ENCODE measurements around the gene NTMT2. TPM values are rescaled to one million over a fixed set of nuclear protein-coding genes. Genes with fewer than 3 reads are reported as not detected.
A peak's percentile ranks its signal among the peaks of the same experiment; 100 is the strongest.

Gene NTMT2
- total and polyA plus RNA-seq, 5 donors from 2014 or later = not detected

DNA sequence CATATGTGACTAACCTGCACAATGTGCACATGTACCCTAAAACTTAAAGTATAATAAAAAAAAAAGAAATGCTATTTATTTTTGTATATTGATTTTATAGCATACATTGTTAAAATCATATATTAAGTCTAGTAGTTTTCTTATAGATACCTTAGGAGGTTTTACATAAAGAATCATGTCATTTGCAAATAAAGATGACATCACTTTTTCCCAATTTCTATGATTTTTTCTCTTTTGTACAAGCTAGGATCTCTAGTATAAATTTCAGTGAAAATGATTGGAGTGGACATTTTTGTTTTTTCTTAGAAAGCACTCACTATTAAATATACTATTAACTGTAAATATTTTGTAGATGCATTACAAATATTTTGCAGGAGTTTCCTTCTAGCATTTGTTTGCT is 20.5 kb upstream of the NTMT2 start:
- no peaks in the 10 kb centered on the region for H3K4me1 ChIP-seq (ENCODE audit: control insufficient read depth, insufficient read depth, low read length, poor library complexity, severe bottlenecking)
- ATAC-seq (ENCODE audit: low read depth in 2 of 2) (no peak), DNase-seq (no peak)
- no peak overlapping the region for H3K4me3 ChIP-seq (ENCODE audit: low read depth, low read length)
- H3K27ac ChIP-seq (ENCODE audit: insufficient read depth, low read length, poor library complexity, severe bottlenecking) = no peak overlapping the region
- no peaks in the 10 kb centered on the region for H3K36me3 Mint-ChIP-seq
- H3K9me3 ChIP-seq (ENCODE audit: control insufficient read depth in 2 of 2, low read length in 2 of 2) = no peaks in the 10 kb centered on the region
- H3K27me3 Mint-ChIP-seq = peaks cover 21% of the 10 kb centered on the region
- H3K27ac Mint-ChIP-seq = no peak overlapping the region
- no peaks in the 10 kb centered on the region for H3K36me3 ChIP-seq (ENCODE audit: control insufficient read depth, insufficient read depth, low read length)
- H3K9me3 Mint-ChIP-seq = peaks cover 0 to 14% (median 3%) of the 10 kb centered on the region in 7 donors
- H3K27me3 ChIP-seq (ENCODE audit: control insufficient read depth, insufficient read depth, low read length) = peaks cover 2% of the 10 kb centered on the region
- no peaks in the 10 kb centered on the region for H3K4me1 Mint-ChIP-seq
- no peak overlapping the region for H3K4me3 Mint-ChIP-seq

DNA sequence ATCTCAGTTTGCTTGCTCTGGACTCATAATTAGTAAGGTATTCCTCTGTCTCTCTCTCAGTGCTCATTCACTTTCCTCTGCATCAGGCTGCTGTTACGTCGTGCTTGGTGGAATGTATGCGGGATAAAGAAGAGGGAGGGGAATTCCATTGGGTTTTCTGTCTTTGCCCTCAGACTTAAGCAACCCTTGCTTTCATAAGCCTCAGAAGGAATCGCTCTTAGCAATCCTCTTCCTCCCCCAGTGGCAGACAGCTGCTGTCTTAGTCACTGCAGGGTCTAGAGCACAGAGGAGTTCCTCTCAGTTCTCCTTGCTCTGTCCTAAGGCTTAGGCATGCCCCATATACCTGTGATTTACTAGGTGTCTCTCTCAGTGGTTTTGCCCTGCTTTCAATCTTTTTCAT is 19.1 kb upstream of the NTMT2 start:
- Mint-ChIP-seq H3K36me3 (no peaks in the 10 kb centered on the region), H3K27me3 (peaks cover 12% of the 10 kb centered on the region)

DNA sequence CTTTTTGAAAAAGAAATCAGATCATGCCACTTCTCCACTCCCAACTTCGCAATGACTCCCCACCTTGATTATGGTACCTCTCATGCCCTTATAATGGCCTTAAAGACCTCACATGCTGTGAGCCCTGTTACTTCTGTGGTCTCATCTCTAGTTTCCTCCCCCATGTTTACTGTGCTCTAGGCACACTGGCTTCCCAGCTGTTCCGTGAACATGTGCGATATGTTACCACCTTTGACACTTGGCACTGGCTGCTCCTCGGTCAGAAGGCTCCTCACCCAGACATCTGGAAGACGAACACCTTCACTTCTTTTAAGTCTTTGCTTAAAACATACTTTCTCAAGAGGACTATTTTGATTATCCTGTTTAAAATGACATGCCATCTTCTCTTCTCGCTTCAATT is 14.3 kb upstream of the NTMT2 start:
- Histone ChIP-seq H3K4me3 (ENCODE audit: low read depth, low read length) (no peak overlapping the region), H3K27ac (ENCODE audit: insufficient read depth, low read length, poor library complexity, severe bottlenecking) (no peak overlapping the region), H3K9me3 (ENCODE audit: control insufficient read depth in 2 of 2, low read length in 2 of 2) (no peaks in the 10 kb centered on the region), H3K27me3 (ENCODE audit: control insufficient read depth, insufficient read depth, low read length) (peaks cover 2% of the 10 kb centered on the region), H3K36me3 (ENCODE audit: control insufficient read depth, insufficient read depth, low read length) (no peaks in the 10 kb centered on the region), H3K4me1 (ENCODE audit: control insufficient read depth, insufficient read depth, low read length, poor library complexity, severe bottlenecking) (no peaks in the 10 kb centered on the region)
- no peaks in the 10 kb centered on the region for H3K4me1 Mint-ChIP-seq
- no peaks in the 10 kb centered on the region for H3K9me3 Mint-ChIP-seq
- H3K27ac Mint-ChIP-seq = no peak overlapping the region
- no peak for DNase-seq
- peaks cover 5% of the 10 kb centered on the region for H3K27me3 Mint-ChIP-seq
- no peak overlapping the region for H3K4me3 Mint-ChIP-seq
- no peak for ATAC-seq (ENCODE audit: low read depth in 2 of 2)
- no peaks in the 10 kb centered on the region for H3K36me3 Mint-ChIP-seq

More for the DNA sequence above, 19.1 kb upstream of the NTMT2 start:
- ATAC-seq (ENCODE audit: low read depth in 2 of 2) = peak in 1 of 2 donors; percentile 34
- Mint-ChIP-seq H3K4me3 (no peak overlapping the region), H3K9me3 (peaks cover 0 to 14% (median 3%) of the 10 kb centered on the region in 7 donors), H3K27ac (peak overlapping the region in 1 of 3 donors; percentile 33), H3K4me1 (no peaks in the 10 kb centered on the region)
- Histone ChIP-seq H3K27me3 (ENCODE audit: control insufficient read depth, insufficient read depth, low read length) (peaks cover 2% of the 10 kb centered on the region), H3K27ac (ENCODE audit: insufficient read depth, low read length, poor library complexity, severe bottlenecking) (no peak overlapping the region), H3K4me3 (ENCODE audit: low read depth, low read length) (no peak overlapping the region), H3K9me3 (ENCODE audit: control insufficient read depth in 2 of 2, low read length in 2 of 2) (no peaks in the 10 kb centered on the region), H3K36me3 (ENCODE audit: control insufficient read depth, insufficient read depth, low read length) (no peaks in the 10 kb centered on the region), H3K4me1 (ENCODE audit: control insufficient read depth, insufficient read depth, low read length, poor library complexity, severe bottlenecking) (no peaks in the 10 kb centered on the region)
- no peak for DNase-seq

DNA sequence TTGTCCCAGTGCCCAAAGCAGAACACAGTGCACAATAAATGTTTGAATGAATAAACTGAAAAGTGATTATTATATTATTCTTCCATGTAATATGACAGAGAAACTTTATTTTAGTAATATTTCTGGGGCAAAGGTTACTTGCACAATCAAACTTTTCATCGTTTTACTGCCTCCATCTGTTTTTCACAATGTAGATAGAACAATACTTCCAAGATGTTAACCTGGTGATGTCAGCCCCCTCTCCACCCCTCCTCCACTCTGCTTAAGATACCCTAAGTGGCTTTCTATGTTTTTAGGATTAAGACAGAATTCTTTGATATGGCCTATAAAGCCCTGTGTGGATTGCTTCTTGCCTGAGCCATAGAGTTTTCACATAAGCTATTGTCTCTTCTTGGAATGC is 13.8 kb upstream of the NTMT2 start:
- Histone ChIP-seq H3K4me3 (ENCODE audit: low read depth, low read length) (no peak overlapping the region), H3K27ac (ENCODE audit: insufficient read depth, low read length, poor library complexity, severe bottlenecking) (no peak overlapping the region), H3K9me3 (ENCODE audit: control insufficient read depth in 2 of 2, low read length in 2 of 2) (no peaks in the 10 kb centered on the region), H3K4me1 (ENCODE audit: control insufficient read depth, insufficient read depth, low read length, poor library complexity, severe bottlenecking) (no peaks in the 10 kb centered on the region), H3K27me3 (ENCODE audit: control insufficient read depth, insufficient read depth, low read length) (peaks cover 2% of the 10 kb centered on the region), H3K36me3 (ENCODE audit: control insufficient read depth, insufficient read depth, low read length) (no peaks in the 10 kb centered on the region)
- Mint-ChIP-seq H3K4me3 (no peak overlapping the region), H3K27ac (no peak overlapping the region), H3K36me3 (no peaks in the 10 kb centered on the region), H3K27me3 (peaks cover 2% of the 10 kb centered on the region), H3K4me1 (no peaks in the 10 kb centered on the region), H3K9me3 (peaks cover 0 to under 1% (median 0%) of the 10 kb centered on the region in 7 donors)
- ATAC-seq (ENCODE audit: low read depth in 2 of 2) (no peak), DNase-seq (no peak)

DNA sequence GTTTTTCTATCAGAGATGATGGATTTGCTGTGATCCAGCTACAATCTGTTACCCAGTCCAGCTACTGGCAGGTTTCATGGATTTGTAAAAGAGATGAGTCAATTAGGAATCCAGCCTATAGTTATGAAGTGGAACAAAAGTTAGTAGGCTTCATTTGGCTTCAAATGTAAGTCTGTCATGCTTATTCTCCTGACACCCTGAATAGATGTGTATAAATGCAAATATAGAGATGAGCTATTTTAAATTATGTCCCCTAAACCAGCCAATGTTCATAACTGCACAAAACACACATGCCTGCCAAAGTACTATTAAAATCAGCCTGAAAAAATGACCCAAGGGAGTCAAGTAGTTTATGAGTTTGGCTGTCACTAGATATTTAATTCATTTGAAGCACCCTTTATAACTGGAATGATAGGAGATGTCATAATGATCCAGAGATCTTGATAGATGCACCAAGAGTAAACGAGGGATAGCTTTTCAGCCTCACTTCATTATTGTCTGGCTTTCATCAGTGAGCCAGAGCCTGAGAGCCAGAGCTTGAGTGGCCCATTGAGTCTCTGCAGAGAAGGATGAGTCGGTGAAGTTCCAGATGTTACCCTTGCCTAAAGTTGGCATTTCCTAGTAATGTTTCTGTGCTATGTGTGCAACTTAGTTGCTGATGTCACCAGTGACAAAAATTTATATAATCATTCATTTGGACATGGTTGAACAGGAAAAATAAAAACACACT is 11.8 kb upstream of the NTMT2 start:
- Mint-ChIP-seq H3K27me3 (peaks cover 7% of the 10 kb centered on the region), H3K4me1 (no peaks in the 10 kb centered on the region), H3K27ac (no peak overlapping the region), H3K4me3 (no peak overlapping the region), H3K36me3 (no peaks in the 10 kb centered on the region), H3K9me3 (peaks cover 0 to 2% (median 0%) of the 10 kb centered on the region in 7 donors)
- DNase-seq = no peak
- Histone ChIP-seq H3K36me3 (ENCODE audit: control insufficient read depth, insufficient read depth, low read length) (no peaks in the 10 kb centered on the region), H3K4me1 (ENCODE audit: control insufficient read depth, insufficient read depth, low read length, poor library complexity, severe bottlenecking) (no peaks in the 10 kb centered on the region), H3K4me3 (ENCODE audit: low read depth, low read length) (no peak overlapping the region), H3K27ac (ENCODE audit: insufficient read depth, low read length, poor library complexity, severe bottlenecking) (no peak overlapping the region), H3K9me3 (ENCODE audit: control insufficient read depth in 2 of 2, low read length in 2 of 2) (no peaks in the 10 kb centered on the region), H3K27me3 (ENCODE audit: control insufficient read depth, insufficient read depth, low read length) (peaks cover under 1% of the 10 kb centered on the region)
- no peak for ATAC-seq (ENCODE audit: low read depth in 2 of 2)

DNA sequence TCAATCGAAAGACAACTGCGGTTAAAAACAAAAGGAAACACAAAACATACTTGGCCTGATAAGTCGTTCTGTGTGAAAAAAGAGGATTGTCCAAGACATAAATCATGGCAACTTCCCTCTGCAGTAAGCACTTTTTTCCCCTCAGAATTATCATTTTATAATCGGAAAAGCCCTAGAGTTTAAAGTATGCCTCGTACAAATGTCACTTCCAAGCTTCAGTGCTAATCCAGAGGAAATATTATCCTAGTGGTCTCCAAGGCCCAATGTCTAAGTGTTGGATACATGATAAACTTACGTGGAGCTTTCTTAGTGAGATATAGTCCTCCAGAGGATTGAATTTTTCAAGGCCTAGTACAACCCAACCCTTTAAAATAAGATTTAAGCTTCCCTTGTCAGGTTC is 11.2 kb upstream of the NTMT2 start:
- Histone ChIP-seq H3K9me3 (ENCODE audit: control insufficient read depth in 2 of 2, low read length in 2 of 2) (no peaks in the 10 kb centered on the region), H3K4me3 (ENCODE audit: low read depth, low read length) (no peak overlapping the region), H3K36me3 (ENCODE audit: control insufficient read depth, insufficient read depth, low read length) (no peaks in the 10 kb centered on the region), H3K4me1 (ENCODE audit: control insufficient read depth, insufficient read depth, low read length, poor library complexity, severe bottlenecking) (no peaks in the 10 kb centered on the region), H3K27ac (ENCODE audit: insufficient read depth, low read length, poor library complexity, severe bottlenecking) (no peak overlapping the region), H3K27me3 (ENCODE audit: control insufficient read depth, insufficient read depth, low read length) (peaks cover 2% of the 10 kb centered on the region)
- Mint-ChIP-seq H3K27ac (no peak overlapping the region), H3K36me3 (no peaks in the 10 kb centered on the region), H3K9me3 (peaks cover 0 to 2% (median 0%) of the 10 kb centered on the region in 7 donors), H3K4me1 (no peaks in the 10 kb centered on the region), H3K27me3 (peaks cover 7% of the 10 kb centered on the region), H3K4me3 (no peak overlapping the region)
- ATAC-seq (ENCODE audit: low read depth in 2 of 2) (no peak), DNase-seq (no peak)

DNA sequence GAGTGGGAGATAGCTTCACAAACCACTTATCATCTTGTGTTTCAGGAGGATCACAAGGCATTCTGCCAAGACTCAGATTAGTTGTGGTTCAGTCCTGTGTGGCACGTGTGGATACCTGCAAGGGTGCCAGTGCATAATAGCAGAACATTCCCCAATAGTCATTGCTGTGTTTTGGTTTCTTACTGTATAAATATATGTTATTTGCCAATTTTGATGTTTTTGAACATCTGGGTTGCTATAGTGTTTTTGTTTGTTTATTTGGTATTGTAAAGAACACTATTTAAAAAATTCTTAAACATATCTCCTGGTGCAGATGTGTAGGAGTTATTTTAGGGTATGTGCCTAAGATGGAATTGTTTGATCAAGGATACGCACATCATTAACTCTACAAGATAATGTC is 5.4 kb upstream of the NTMT2 start:
- no peak for ATAC-seq (ENCODE audit: low read depth in 2 of 2)
- no peak overlapping the region for H3K27ac Mint-ChIP-seq
- no peak for DNase-seq
- no peaks in the 10 kb centered on the region for H3K4me1 Mint-ChIP-seq
- no peaks in the 10 kb centered on the region for H3K36me3 ChIP-seq (ENCODE audit: control insufficient read depth, insufficient read depth, low read length)
- no peaks in the 10 kb centered on the region for H3K4me1 ChIP-seq (ENCODE audit: control insufficient read depth, insufficient read depth, low read length, poor library complexity, severe bottlenecking)
- H3K36me3 Mint-ChIP-seq = no peaks in the 10 kb centered on the region
- peaks cover 7% of the 10 kb centered on the region for H3K27me3 Mint-ChIP-seq
- H3K9me3 Mint-ChIP-seq = peaks cover 0 to 8% (median 1%) of the 10 kb centered on the region in 7 donors
- peaks cover 2% of the 10 kb centered on the region for H3K27me3 ChIP-seq (ENCODE audit: control insufficient read depth, insufficient read depth, low read length)
- H3K4me3 Mint-ChIP-seq = no peak overlapping the region
- no peak overlapping the region for H3K27ac ChIP-seq (ENCODE audit: insufficient read depth, low read length, poor library complexity, severe bottlenecking)
- H3K9me3 ChIP-seq (ENCODE audit: control insufficient read depth in 2 of 2, low read length in 2 of 2) = peaks cover 0 to 4% of the 10 kb centered on the region in 2 experiments
- no peak overlapping the region for H3K4me3 ChIP-seq (ENCODE audit: low read depth, low read length)

DNA sequence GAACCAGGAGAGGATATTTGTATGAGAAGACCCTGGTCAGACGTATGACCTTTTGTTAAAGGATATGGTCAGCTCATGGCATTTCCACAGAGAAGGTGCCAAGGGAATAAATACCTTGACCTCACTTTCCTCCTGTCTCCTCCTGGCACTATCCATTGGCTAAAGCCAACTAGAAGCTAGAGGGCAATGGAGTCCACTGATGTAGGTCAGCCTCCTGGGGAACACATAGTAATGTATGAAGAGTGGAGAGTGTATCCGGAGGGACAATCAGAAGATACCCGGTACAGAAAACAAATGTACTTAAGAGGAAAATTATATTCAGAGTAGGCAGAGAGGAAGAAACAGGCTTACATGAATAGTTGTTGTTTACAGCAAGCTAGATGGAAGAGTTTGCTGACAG is 698 bp upstream of the NTMT2 start:
- Histone ChIP-seq H3K4me3 (ENCODE audit: low read depth, low read length) (no peak overlapping the region), H3K9me3 (ENCODE audit: control insufficient read depth in 2 of 2, low read length in 2 of 2) (peaks cover 0 to 4% of the 10 kb centered on the region in 2 experiments), H3K4me1 (ENCODE audit: control insufficient read depth, insufficient read depth, low read length, poor library complexity, severe bottlenecking) (no peaks in the 10 kb centered on the region), H3K36me3 (ENCODE audit: control insufficient read depth, insufficient read depth, low read length) (no peaks in the 10 kb centered on the region), H3K27ac (ENCODE audit: insufficient read depth, low read length, poor library complexity, severe bottlenecking) (no peak overlapping the region), H3K27me3 (ENCODE audit: control insufficient read depth, insufficient read depth, low read length) (peaks cover 4% of the 10 kb centered on the region)
- ATAC-seq (ENCODE audit: low read depth in 2 of 2) (no peak), DNase-seq (no peak)
- H3K4me1 Mint-ChIP-seq = peaks cover 0 to 15% (median 5%) of the 10 kb centered on the region in 4 donors
- peaks cover 0 to 5% (median 1%) of the 10 kb centered on the region in 7 donors for H3K9me3 Mint-ChIP-seq
- H3K27ac Mint-ChIP-seq = no peak overlapping the region
- H3K4me3 Mint-ChIP-seq = no peak overlapping the region
- H3K27me3 Mint-ChIP-seq = peaks cover 8% of the 10 kb centered on the region
- no peaks in the 10 kb centered on the region for H3K36me3 Mint-ChIP-seq

All from CD4-positive, CD25-positive, alpha-beta regulatory T cell (primary cell).